ENCODE measurements around the gene SOD2.

- TF ChIP-seq CTCF (IDR thresholded peaks at IDR 0.05; ENCODE audit: insufficient read depth, low read depth, low read length): no peak
- no peak for TF ChIP-seq EZH2 (IDR thresholded peaks at IDR 0.05; ENCODE audit: insufficient read depth, low read length)
Measured at GRCh38 chr6:159727717-159728445, 34.8 kb upstream of the SOD2 start.

Data from astrocyte (in vitro differentiated cells and primary cell).